ENCODE measurements around the gene REM2.

GRCh38 chr14:22875003-22875747 lies 7.8 kb upstream of the REM2 start:
- TF ChIP-seq CTCF (conservative IDR thresholded peaks at IDR 0.05) (no peak), EZH2 (IDR thresholded peaks at IDR 0.05; ENCODE audit: low read depth) (no peak)

All from PC-9 (cell line).